ENCODE measurements around the gene CHML. TPM values are rescaled to one million over a fixed set of nuclear protein-coding genes. Genes with fewer than 3 reads are reported as not detected.

CHML gene
- 19.3 TPM for total RNA-seq (2021; ENCODE audit: unreplicated experiment)
- polyA plus RNA-seq (2012; ENCODE audit: insufficient read length): 13.6 TPM
- percentile 93 among the genes with signal in this experiment for Bru-seq, nascent RNA
- BruChase-seq, experiment 1, labeled RNA remaining after a 2-hour chase: percentile 96 among the genes with signal in this experiment
- percentile 97 among the genes with signal in this experiment for BruChase-seq, experiment 2, labeled RNA remaining after a 6-hour chase
- long read RNA-seq, full-length matches to known transcripts: 21 of 30 reads
- long read RNA-seq, partial matches to known transcripts: 0 of 30 reads
- long read RNA-seq, other reads (novel, unspliced or antisense): 9 of 30 reads

GRCh38 chr1:241640149-241640866 lies at the start of gene CHML, which contains the start of gene OPN3:
Gene CHML, minus strand, starts transcription at chr1:241640369. Its CDS starts 4,603 bp downstream, at chr1:241635766.
Gene OPN3, minus strand, starts transcription at chr1:241640369. Its CDS starts 115 bp downstream, at chr1:241640254.
- H3K27ac ChIP-seq (ENCODE audit: low read length): peak within 1 kb of the TSS; percentile 88
- TF ChIP-seq TCF7L2 (IDR thresholded peaks at IDR 0.05; ENCODE audit: low read depth, low read length) (no peak), CTCF (IDR thresholded peaks at IDR 0.05) (no peak), SIN3A (IDR thresholded peaks at IDR 0.05; ENCODE audit: borderline replicate concordance, insufficient read depth, low read depth, low read length) (peak; percentile 68; the same call in 1 of the 2 replicates), POLR2AphosphoS5 (IDR thresholded peaks at IDR 0.05; ENCODE audit: low read depth, low read length) (peak; percentile 74)
- ATAC-seq: peak; percentile 98
- DNase-seq (ENCODE audit: low read depth, low spot score): no peak
- peaks cover 2% of the 10 kb centered on the region for H3K36me3 ChIP-seq (ENCODE audit: control insufficient read depth, insufficient read depth, low read length)
- no peaks in the 10 kb centered on the region for H3K27me3 ChIP-seq (ENCODE audit: control insufficient read depth, insufficient read depth, low read length)
- no TSS peak for BruUV-seq (replicated peaks)
- H3K4me3 ChIP-seq (ENCODE audit: low read depth in 2 of 2, low read length in 2 of 2): peak within 1 kb of the TSS; percentile 83 to 88
- intact Hi-C loops (cut with micrococcal nuclease; ENCODE audit: unreplicated experiment) (no loop called here), in situ Hi-C loops (cut with HindIII; ENCODE audit: low pct_unique_long_range_greater_than_20kb, low sequenced_read_pairs) (no loop called here)
- ChIA-PET POLR2A (interaction anchor here (0.6 kb wide), 2 partner anchors 17 to 53 kb away, joined by 3 to 7 read pairs; no protein-coding TSS in a partner anchor), CTCF (interaction anchor here (0.6 kb wide), 1 partner anchor 122 kb away, joined by 5 read pairs; no protein-coding TSS in a partner anchor)
- peaks cover 10% of the 10 kb centered on the region; the same call in 1 of the 2 replicates for H3K4me1 ChIP-seq (ENCODE audit: control insufficient read depth, insufficient read depth, low read length)
- peaks cover 4% of the 10 kb centered on the region; the same call in 1 of the 2 replicates for H3K9me3 ChIP-seq (ENCODE audit: control insufficient read depth, insufficient read depth, low read depth, low read length)

GRCh38 chr1:241688940-241689368 lies 48.8 kb upstream of the CHML start:
- DNase-seq (ENCODE audit: low read depth, low spot score): no peak
- H3K27me3 ChIP-seq (ENCODE audit: control insufficient read depth, insufficient read depth, low read length): no peaks in the 10 kb centered on the region
- no peak overlapping the region for H3K4me3 ChIP-seq (ENCODE audit: low read depth in 2 of 2, low read length in 2 of 2)
- H3K36me3 ChIP-seq (ENCODE audit: control insufficient read depth, insufficient read depth, low read length): no peaks in the 10 kb centered on the region
- ChIA-PET POLR2A (no interaction called here), CTCF (no interaction called here)
- no TSS peak for BruUV-seq (replicated peaks)
- intact Hi-C loops (cut with micrococcal nuclease; ENCODE audit: unreplicated experiment): no loop called here
- in situ Hi-C loops (cut with HindIII; ENCODE audit: low pct_unique_long_range_greater_than_20kb, low sequenced_read_pairs): no loop called here
- ATAC-seq: no peak
- H3K4me1 ChIP-seq (ENCODE audit: control insufficient read depth, insufficient read depth, low read length): no peaks in the 10 kb centered on the region
- H3K27ac ChIP-seq (ENCODE audit: low read length): no peak overlapping the region
- H3K9me3 ChIP-seq (ENCODE audit: control insufficient read depth, insufficient read depth, low read depth, low read length): no peaks in the 10 kb centered on the region
- TF ChIP-seq REST (IDR thresholded peaks at IDR 0.05; ENCODE audit: insufficient read depth in 1 of 2, low read depth in 2 of 2, low read length in 1 of 2): no peak
- no peak for TF ChIP-seq TCF7L2 (IDR thresholded peaks at IDR 0.05; ENCODE audit: low read depth, low read length)
- TF ChIP-seq CTCF (IDR thresholded peaks at IDR 0.05): no peak
- no peak for TF ChIP-seq POLR2AphosphoS5 (IDR thresholded peaks at IDR 0.05; ENCODE audit: low read depth, low read length)
- no peak for TF ChIP-seq SIN3A (IDR thresholded peaks at IDR 0.05; ENCODE audit: borderline replicate concordance, insufficient read depth, low read depth, low read length)

Measured in Panc1 (cell line).